ACC112 (cell line): ENCODE measurements around the gene WDR77.

Experiments
- H2AFZ ChIP-seq: fragments of 200-600 bp; sonication (generic); one replicate; pipeline ENCODE4 v1.6.0; 2017; ENCODE audit warnings: antibody characterized with exemption, low read length; ENCODE audit not compliant: unreplicated experiment
- H3K27ac ChIP-seq: fragments of 200-600 bp; sonication (generic); 2 replicates; pipeline ENCODE4 v1.5.1; 2014; ENCODE audit warnings: low read depth, mild to moderate bottlenecking, antibody characterized with exemption, low read length, moderate library complexity
- H3K27me3 ChIP-seq: fragments of 200-600 bp; sonication (generic); 2 replicates; pipeline ENCODE4 v1.6.1; 2014; ENCODE audit warnings: mild to moderate bottlenecking, antibody characterized with exemption, low read length, moderate library complexity, mixed read lengths; ENCODE audit not compliant: insufficient read depth
- H3K36me3 ChIP-seq: fragments of 200-600 bp; sonication (generic); 2 replicates; pipeline ENCODE4 v1.6.1; 2016; ENCODE audit warnings: mild to moderate bottlenecking, antibody characterized with exemption, low read length, moderate library complexity, mixed read lengths; ENCODE audit not compliant: insufficient read depth
- H3K4me1 ChIP-seq: fragments of 200-600 bp; sonication (generic); one replicate; pipeline ENCODE4 v1.6.1; 2016; ENCODE audit warnings: low read length, mixed read lengths; ENCODE audit not compliant: insufficient read depth, unreplicated experiment, control insufficient read depth
- H3K4me3 ChIP-seq: fragments of 200-600 bp; sonication (generic); 2 replicates; pipeline ENCODE4 v1.5.1; 2014; ENCODE audit warnings: mild to moderate bottlenecking, low read depth, low read length
- H3K79me2 ChIP-seq: fragments of 200-600 bp; sonication (generic); one replicate; pipeline ENCODE4 v1.6.0; 2016; ENCODE audit warnings: low read length; ENCODE audit not compliant: control insufficient read depth, unreplicated experiment, insufficient read depth

WDR77 gene

GRCh38 chr1:111448918-111449702, at the start of gene WDR77, which contains the start of gene ATP5PB:
WDR77 (minus strand) TSS chr1:111449256; CDS start chr1:111449169, 87 bp downstream.
ATP5PB (plus strand) TSS chr1:111449464; CDS start chr1:111449542, 78 bp downstream.
- peaks cover 76% of the 10 kb centered on the region for H3K79me2 ChIP-seq
- peak within 1 kb of the TSS; percentile 96 for H3K4me3 ChIP-seq
- peak within 1 kb of the TSS; percentile 81 for H2AFZ ChIP-seq
- H3K27me3 ChIP-seq, result no peaks in the 10 kb centered on the region
- peaks cover 29% of the 10 kb centered on the region for H3K4me1 ChIP-seq
- peaks cover 22% of the 10 kb centered on the region for H3K36me3 ChIP-seq
- H3K27ac ChIP-seq, result peak within 1 kb of the TSS; percentile 61

- H3K4me3 ChIP-seq, result no peak overlapping the region
- no peaks in the 10 kb centered on the region for H3K79me2 ChIP-seq
- H3K36me3 ChIP-seq, result no peaks in the 10 kb centered on the region
Measured at GRCh38 chr1:111497592-111497991, 48.5 kb upstream of the WDR77 start.

GRCh38 chr1:111496398-111496797, 47.3 kb upstream of the WDR77 start:
- Histone ChIP-seq H2AFZ (no peak overlapping the region), H3K4me1 (no peaks in the 10 kb centered on the region), H3K79me2 (no peaks in the 10 kb centered on the region), H3K4me3 (no peak overlapping the region), H3K36me3 (no peaks in the 10 kb centered on the region), H3K27me3 (peaks cover 60% of the 10 kb centered on the region), H3K27ac (no peak overlapping the region)

More at GRCh38 chr1:111497592-111497991, 48.5 kb upstream of the WDR77 start:
- Histone ChIP-seq H3K27me3 (peaks cover 59% of the 10 kb centered on the region), H3K27ac (no peak overlapping the region), H2AFZ (no peak overlapping the region), H3K4me1 (no peaks in the 10 kb centered on the region)

DNA sequence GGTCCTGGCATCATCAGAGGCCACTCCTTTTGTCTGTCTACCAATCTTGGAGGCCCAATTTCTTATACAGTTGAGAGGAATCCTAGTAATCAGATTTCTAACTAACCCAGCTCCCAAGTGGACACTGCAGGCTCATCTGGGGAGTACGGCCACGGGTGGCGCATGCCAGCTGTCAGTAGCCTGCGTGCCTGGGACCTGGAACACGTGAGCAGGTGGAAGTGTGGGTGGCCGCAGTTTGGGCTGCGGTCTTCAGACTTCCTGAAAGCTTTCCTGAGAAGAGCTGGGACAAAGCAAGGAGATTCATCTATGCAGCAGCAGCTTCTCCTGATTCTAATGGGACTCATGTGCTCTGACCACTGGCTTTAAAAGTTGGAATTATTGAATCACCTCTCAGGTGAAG, 42.0 kb upstream of the WDR77 start:
- Histone ChIP-seq H3K4me3 (no peak overlapping the region), H3K27ac (no peak overlapping the region), H3K79me2 (no peaks in the 10 kb centered on the region), H2AFZ (no peak overlapping the region), H3K4me1 (no peaks in the 10 kb centered on the region), H3K27me3 (peaks cover 32% of the 10 kb centered on the region), H3K36me3 (no peaks in the 10 kb centered on the region)

GRCh38 chr1:111490220-111490619, 41.2 kb upstream of the WDR77 start:
- peaks cover 26% of the 10 kb centered on the region for H3K27me3 ChIP-seq
- no peaks in the 10 kb centered on the region for H3K36me3 ChIP-seq
- H3K4me1 ChIP-seq, result no peaks in the 10 kb centered on the region
- no peak overlapping the region for H3K27ac ChIP-seq
- H3K4me3 ChIP-seq, result no peak overlapping the region
- no peaks in the 10 kb centered on the region for H3K79me2 ChIP-seq
- no peak overlapping the region for H2AFZ ChIP-seq

- H3K27ac ChIP-seq, result no peak overlapping the region
- no peaks in the 10 kb centered on the region for H3K36me3 ChIP-seq
- H3K4me3 ChIP-seq, result no peak overlapping the region
- no peaks in the 10 kb centered on the region for H3K4me1 ChIP-seq
- H2AFZ ChIP-seq, result no peak overlapping the region
- H3K27me3 ChIP-seq, result peaks cover 20% of the 10 kb centered on the region
- no peaks in the 10 kb centered on the region for H3K79me2 ChIP-seq
Measured at GRCh38 chr1:111489604-111490003, 40.5 kb upstream of the WDR77 start.

GRCh38 chr1:111488669-111489068, 39.6 kb upstream of the WDR77 start:
- Histone ChIP-seq H3K4me1 (no peaks in the 10 kb centered on the region), H3K27me3 (peaks cover 12% of the 10 kb centered on the region), H3K79me2 (no peaks in the 10 kb centered on the region), H3K4me3 (no peak overlapping the region), H3K36me3 (no peaks in the 10 kb centered on the region), H2AFZ (no peak overlapping the region), H3K27ac (no peak overlapping the region)

DNA sequence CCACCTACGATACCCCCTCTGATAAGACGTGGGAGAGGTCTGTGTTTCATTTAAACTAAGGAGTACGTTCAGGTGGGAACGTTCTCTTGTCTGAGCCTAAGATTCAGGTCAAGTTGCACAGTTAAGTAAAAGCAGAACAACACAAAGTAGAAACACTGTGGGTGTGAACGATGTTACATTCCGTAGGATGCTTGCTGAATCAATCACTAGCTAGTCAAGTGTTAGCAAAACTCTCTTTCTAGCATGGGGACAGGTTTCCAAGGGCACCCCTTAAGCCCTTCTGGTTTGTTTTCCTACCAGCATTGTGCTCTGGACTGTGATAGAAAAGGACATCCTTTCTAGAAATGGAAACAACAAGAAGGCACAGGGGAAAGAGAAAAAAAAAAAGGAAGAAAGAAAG, 38.1 kb upstream of the WDR77 start:
- Histone ChIP-seq H3K36me3 (no peaks in the 10 kb centered on the region), H3K79me2 (no peaks in the 10 kb centered on the region), H3K4me1 (no peaks in the 10 kb centered on the region), H3K27me3 (peaks cover 2% of the 10 kb centered on the region; the same call in 1 of the 2 replicates), H3K4me3 (no peak overlapping the region), H3K27ac (no peak overlapping the region), H2AFZ (no peak overlapping the region)

GRCh38 chr1:111486431-111486830, 37.4 kb upstream of the WDR77 start:
- Histone ChIP-seq H3K36me3 (no peaks in the 10 kb centered on the region), H2AFZ (no peak overlapping the region), H3K79me2 (no peaks in the 10 kb centered on the region), H3K4me1 (no peaks in the 10 kb centered on the region), H3K4me3 (no peak overlapping the region), H3K27ac (no peak overlapping the region), H3K27me3 (no peaks in the 10 kb centered on the region)

- Histone ChIP-seq H3K79me2 (no peaks in the 10 kb centered on the region), H3K36me3 (no peaks in the 10 kb centered on the region), H3K4me3 (no peak overlapping the region), H3K4me1 (no peaks in the 10 kb centered on the region), H3K27ac (no peak overlapping the region), H2AFZ (no peak overlapping the region), H3K27me3 (no peaks in the 10 kb centered on the region)
Measured at GRCh38 chr1:111484391-111485026, 35.5 kb upstream of the WDR77 start.

- H2AFZ ChIP-seq, result no peak overlapping the region
Measured at GRCh38 chr1:111483876-111484275, 34.8 kb upstream of the WDR77 start.

More at GRCh38 chr1:111483876-111484275, 34.8 kb upstream of the WDR77 start:
- H3K4me1 ChIP-seq, result no peaks in the 10 kb centered on the region
- no peaks in the 10 kb centered on the region for H3K79me2 ChIP-seq
- H3K27me3 ChIP-seq, result no peaks in the 10 kb centered on the region
- H3K27ac ChIP-seq, result no peak overlapping the region
- H3K4me3 ChIP-seq, result no peak overlapping the region
- H3K36me3 ChIP-seq, result no peaks in the 10 kb centered on the region
